ENCODE data around the gene STX3. TPM values are rescaled to one million over a fixed set of nuclear protein-coding genes. Genes with fewer than 3 reads are reported as not detected.

Gene STX3
- total and polyA plus RNA-seq, 4 donors, result 3.3 to 8.5 (median 5.8) TPM

DNA sequence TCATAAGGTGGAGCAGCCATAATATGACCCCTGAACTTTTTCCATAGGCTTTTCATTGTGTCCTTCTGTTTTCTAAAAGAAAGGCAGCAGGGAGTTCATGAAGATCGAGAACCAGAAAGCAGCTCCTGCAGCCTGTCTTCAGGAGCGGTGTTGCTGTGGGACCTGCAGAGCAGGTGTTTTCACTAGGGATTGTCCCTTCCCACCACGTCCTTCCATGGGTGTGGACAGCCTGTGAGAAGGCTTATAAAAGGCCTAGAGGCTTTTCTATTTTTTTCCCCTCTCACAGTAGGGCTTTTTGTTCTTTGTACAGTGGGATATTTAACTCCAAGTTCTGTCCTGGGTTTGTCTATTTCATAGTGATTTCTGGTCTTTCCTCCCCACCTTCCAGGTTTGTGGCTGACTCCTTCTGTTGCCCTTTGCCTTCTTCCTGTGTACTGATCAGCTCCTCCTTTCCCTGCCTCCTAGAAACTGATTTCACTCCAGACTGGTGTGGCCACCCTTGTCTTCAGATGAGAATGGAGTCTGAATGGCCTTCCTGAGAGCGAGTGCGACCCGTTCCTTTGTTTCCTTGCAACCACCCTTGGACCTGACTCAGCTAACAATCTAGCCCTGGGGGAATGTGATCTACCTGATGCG lies 45.3 kb downstream of the STX3 start:
- H3K4me1 ChIP-seq (ENCODE audit: control insufficient read depth in 4 of 4, insufficient read depth in 4 of 4, low read length in 3 of 4), result peaks cover 0 to 6% (median 0%) of the 10 kb centered on the region in 4 donors
- H3K9me3 ChIP-seq (ENCODE audit: control insufficient read depth in 4 of 4, low read length in 3 of 4), result no peaks in the 10 kb centered on the region
- no peak overlapping the region for H3K9ac ChIP-seq (ENCODE audit: low read depth in 1 of 2, low read length in 2 of 2)
- 90% methylated on average over 7 of the region's 7 CpGs for WGBS
- H3K36me3 ChIP-seq (ENCODE audit: control insufficient read depth in 4 of 4, insufficient read depth in 3 of 4, low read depth in 1 of 4, low read length in 3 of 4), result peaks cover 3 to 14% (median 8%) of the 10 kb centered on the region in 4 donors
- H3K27ac ChIP-seq (ENCODE audit: low read depth in 1 of 2, low read length in 2 of 2), result no peak overlapping the region
- DNase-seq (ENCODE audit: low spot score), result no peak
- no peak overlapping the region for H3K4me3 ChIP-seq (ENCODE audit: low read depth in 1 of 3, low read length in 3 of 3)
- no peaks in the 10 kb centered on the region for H3K27me3 ChIP-seq (ENCODE audit: control insufficient read depth in 4 of 4, insufficient read depth in 4 of 4, low read length in 3 of 4)
- TF ChIP-seq JUND (IDR thresholded peaks at IDR 0.05) (no peak), MAX (IDR thresholded peaks at IDR 0.05) (no peak), HNF4G (IDR thresholded peaks at IDR 0.05) (no peak)
- TF ChIP-seq, protein P1, sequence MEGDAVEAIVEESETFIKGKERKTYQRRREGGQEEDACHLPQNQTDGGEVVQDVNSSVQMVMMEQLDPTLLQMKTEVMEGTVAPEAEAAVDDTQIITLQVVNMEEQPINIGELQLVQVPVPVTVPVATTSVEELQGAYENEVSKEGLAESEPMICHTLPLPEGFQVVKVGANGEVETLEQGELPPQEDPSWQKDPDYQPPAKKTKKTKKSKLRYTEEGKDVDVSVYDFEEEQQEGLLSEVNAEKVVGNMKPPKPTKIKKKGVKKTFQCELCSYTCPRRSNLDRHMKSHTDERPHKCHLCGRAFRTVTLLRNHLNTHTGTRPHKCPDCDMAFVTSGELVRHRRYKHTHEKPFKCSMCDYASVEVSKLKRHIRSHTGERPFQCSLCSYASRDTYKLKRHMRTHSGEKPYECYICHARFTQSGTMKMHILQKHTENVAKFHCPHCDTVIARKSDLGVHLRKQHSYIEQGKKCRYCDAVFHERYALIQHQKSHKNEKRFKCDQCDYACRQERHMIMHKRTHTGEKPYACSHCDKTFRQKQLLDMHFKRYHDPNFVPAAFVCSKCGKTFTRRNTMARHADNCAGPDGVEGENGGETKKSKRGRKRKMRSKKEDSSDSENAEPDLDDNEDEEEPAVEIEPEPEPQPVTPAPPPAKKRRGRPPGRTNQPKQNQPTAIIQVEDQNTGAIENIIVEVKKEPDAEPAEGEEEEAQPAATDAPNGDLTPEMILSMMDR (IDR thresholded peaks at IDR 0.05; ENCODE audit: low read depth, low read length, missing input control), result no peak

GRCh38 chr11:59801160-59801706 lies 46.1 kb downstream of the STX3 start:
- H3K27me3 ChIP-seq (ENCODE audit: control insufficient read depth in 4 of 4, insufficient read depth in 4 of 4, low read length in 3 of 4), result no peaks in the 10 kb centered on the region
- WGBS, result 62% methylated on average over 2 of the region's 2 CpGs
- no peak overlapping the region for H3K27ac ChIP-seq (ENCODE audit: low read depth in 1 of 2, low read length in 2 of 2)
- H3K4me1 ChIP-seq (ENCODE audit: control insufficient read depth in 4 of 4, insufficient read depth in 4 of 4, low read length in 3 of 4), result peaks cover 0 to 6% (median 0%) of the 10 kb centered on the region in 4 donors
- H3K9me3 ChIP-seq (ENCODE audit: control insufficient read depth in 4 of 4, low read length in 3 of 4), result no peaks in the 10 kb centered on the region
- TF ChIP-seq RAD21 (IDR thresholded peaks at IDR 0.05) (no peak), HNF4G (IDR thresholded peaks at IDR 0.05) (no peak), ZBTB33 (IDR thresholded peaks at IDR 0.05) (no peak), ATF3 (IDR thresholded peaks at IDR 0.05) (no peak), GABPA (IDR thresholded peaks at IDR 0.05 in 1 of 2, conservative IDR thresholded peaks at IDR 0.05 in 1 of 2) (no peak), FOXA1 (IDR thresholded peaks at IDR 0.05) (no peak), EGR1 (IDR thresholded peaks at IDR 0.05; ENCODE audit: low read depth in 2 of 2) (no peak), MAX (IDR thresholded peaks at IDR 0.05) (no peak), REST (IDR thresholded peaks at IDR 0.05) (no peak), JUND (IDR thresholded peaks at IDR 0.05) (no peak), NR2F2 (IDR thresholded peaks at IDR 0.05) (no peak), TAF1 (conservative IDR thresholded peaks at IDR 0.05) (no peak), YY1 (IDR thresholded peaks at IDR 0.05) (no peak), FOXA2 (IDR thresholded peaks at IDR 0.05) (no peak), SP1 (IDR thresholded peaks at IDR 0.05) (no peak), RXRA (IDR thresholded peaks at IDR 0.05) (no peak), HNF4A (conservative IDR thresholded peaks at IDR 0.05) (no peak)
- TF ChIP-seq, protein P1 (IDR thresholded peaks at IDR 0.05; ENCODE audit: low read depth, low read length, missing input control), result no peak
- DNase-seq (ENCODE audit: low spot score), result no peak
- H3K36me3 ChIP-seq (ENCODE audit: control insufficient read depth in 4 of 4, insufficient read depth in 3 of 4, low read depth in 1 of 4, low read length in 3 of 4), result peaks cover 6 to 18% (median 11%) of the 10 kb centered on the region in 4 donors
- no peak overlapping the region for H3K4me3 ChIP-seq (ENCODE audit: low read depth in 1 of 3, low read length in 3 of 3)
- no peak overlapping the region for H3K9ac ChIP-seq (ENCODE audit: low read depth in 1 of 2, low read length in 2 of 2)
